Measurements from ENCODE around the gene EGFL6.
A peak's percentile ranks its signal among the peaks of the same experiment; 100 is the strongest.
"Not testable (repeated sequence)": the region's sequence is repeated elsewhere in the genome, so short reads cannot be mapped to it uniquely, and the experiment has no call there.

EGFL6 gene

GRCh38 chrX:13598877-13599276, 29.5 kb downstream of the EGFL6 start:
- no peak for DNase-seq

DNA sequence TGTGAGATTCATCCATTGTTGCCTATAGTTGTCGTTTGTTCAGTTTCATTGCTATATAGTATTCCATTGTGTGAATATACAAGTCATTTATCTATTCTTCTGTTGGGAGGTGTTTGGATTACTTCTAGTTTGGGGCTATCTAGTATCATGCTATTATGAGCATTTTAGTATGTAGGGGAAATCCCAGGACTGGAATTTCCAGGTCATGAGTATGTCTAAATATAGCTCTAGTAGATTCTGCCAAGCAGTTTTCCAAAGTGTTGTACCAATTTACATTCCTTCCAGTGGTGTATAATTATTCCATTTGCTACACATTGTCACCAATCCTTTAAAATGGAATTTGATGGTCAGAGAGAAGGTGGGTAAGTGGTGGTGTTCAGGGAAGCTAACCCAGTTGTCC, 30.1 kb downstream of the EGFL6 start:
- no peak for DNase-seq

DNA sequence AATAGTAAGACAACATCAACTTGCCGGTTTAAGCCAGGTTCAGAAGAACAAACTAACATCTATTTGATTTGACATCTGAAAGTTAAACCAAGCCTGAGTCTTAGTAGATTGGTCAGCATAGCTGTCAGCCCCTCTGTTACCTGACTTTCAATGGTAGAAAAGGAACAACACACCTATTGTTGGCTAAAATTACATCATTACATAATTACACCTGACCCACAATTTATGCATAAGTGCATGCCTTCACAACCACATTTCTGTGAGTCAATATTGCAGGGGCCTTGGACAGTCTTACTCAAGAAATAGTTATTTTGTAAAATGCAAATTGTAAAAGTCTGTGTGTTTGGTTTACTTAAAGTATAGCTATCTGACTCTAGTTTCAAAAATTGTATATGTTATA, 36.2 kb downstream of the EGFL6 start:
- DNase-seq: no peak

DNA sequence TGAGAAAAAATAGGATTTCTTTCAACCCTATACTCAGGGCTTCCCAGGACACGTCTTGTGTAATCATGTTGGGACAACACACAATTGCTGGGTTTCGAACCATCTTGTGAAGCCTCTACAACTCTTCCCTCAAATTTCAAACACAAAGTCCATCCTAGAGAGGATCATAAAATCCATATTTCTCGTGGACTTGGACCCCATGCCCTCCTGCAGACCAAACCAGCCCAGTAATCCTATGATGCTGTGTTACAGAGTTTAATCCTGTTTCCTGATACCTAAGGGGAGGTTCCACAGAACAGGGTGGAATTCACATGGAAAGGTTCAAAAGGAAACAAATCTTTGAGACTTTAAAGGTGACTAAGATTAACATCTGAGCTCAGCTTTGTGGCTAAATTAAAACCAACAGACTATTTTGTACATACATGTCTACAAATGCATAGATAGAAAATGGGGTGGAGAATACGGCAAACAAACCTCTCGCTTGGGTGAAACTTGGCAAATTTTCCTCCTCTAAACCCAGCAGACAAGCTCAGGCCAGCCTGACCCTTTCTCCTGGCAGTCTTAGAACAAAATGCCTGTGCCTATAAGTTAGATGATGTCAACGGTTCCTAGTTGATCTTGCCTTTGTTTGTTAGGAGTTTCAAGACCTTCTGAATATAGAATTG, 38.1 kb downstream of the EGFL6 start:
- DNase-seq: no peak

GRCh38 chrX:13607996-13608365, 38.6 kb downstream of the EGFL6 start:
- DNase-seq: no peak

DNA sequence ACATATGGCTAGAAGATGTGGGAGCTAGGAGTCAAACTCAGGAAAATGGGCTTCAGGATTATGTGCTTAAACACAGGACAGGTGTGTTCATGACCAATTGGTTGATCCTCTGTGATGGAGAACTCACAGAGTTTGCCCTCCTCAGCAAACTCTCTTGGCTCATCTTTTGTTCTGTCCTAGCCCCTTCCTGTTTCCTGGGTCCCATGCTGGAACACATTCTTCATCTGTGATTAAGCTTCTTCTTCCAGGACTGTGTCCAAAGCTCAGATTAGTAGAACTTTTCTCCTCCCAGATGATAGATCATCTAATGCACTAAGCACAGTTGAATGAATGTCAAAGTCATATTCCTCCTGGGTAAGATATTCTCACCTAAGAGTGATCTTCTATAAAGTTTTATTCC, 44.8 kb downstream of the EGFL6 start:
- no peak for DNase-seq

DNA sequence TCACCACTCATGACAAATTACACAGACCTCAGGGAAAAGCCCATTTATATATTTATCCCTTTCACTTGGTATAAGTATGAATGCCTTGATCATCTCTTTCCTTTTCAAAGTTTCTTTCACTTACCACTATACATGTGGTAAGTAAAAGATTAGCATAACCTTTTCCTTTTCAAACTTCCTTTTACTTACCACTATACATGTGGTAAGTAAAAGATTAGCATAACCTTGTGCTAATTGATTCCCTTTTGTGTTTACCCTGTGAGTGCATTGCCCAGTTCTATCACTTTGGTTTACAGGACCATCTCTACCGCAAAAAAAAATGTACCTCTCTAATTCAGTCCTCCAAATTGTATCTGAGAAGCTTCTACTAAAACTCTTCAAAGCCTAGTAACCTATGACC, 50.8 kb downstream of the EGFL6 start:
- no peak for DNase-seq

- no peak for DNase-seq
These were observed 53.1 kb downstream of the EGFL6 start for GRCh38 chrX:13622401-13622964.

GRCh38 chrX:13627306-13627705, 57.9 kb downstream of the EGFL6 start:
- DNase-seq: no peak

- DNase-seq: not testable (repeated sequence)
These were observed 67.8 kb downstream of the EGFL6 start for GRCh38 chrX:13637224-13637623.

GRCh38 chrX:13638021-13638420, 68.6 kb downstream of the EGFL6 start:
- no peak for DNase-seq

DNA sequence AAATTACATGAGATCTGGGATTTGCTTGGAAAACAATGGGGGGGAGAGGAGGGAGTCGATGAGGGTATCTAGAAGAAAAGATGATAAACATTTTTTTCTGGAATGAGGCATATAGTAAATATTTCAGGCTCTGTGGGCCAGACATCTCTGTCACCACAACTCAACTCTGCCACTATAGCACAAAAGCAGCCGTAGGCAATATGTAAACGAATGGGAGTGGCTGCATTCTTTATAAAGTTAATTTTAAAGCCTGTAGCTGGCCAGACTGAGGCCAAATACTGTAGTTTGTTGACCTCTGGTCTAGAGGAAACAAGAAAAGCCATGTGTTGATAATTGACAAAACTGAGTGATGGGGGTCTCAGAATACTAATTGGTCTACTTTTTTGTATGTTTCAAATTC, 69.4 kb downstream of the EGFL6 start:
- DNase-seq: no peak

DNA sequence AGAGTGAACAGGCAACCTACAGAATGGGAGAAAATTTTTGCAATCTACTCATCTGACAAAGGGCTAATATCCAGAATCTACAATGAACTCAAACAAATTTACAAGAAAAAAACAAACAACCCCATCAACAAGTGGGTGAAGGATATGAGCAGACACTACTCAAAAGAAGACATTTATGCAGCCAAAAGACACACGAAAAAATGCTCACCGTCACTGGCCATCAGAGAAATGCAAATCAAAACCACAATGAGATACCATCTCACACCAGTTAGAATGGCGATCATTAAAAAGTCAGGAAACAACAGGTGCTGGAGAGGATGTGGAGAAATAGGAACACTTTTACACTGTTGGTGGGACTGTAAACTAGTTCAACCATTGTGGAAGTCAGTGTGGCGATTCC, 72.3 kb downstream of the EGFL6 start:
- DNase-seq: not testable (repeated sequence)

- DNase-seq: no peak
These were observed 76.2 kb downstream of the EGFL6 start for GRCh38 chrX:13645464-13646153.

- no peak for DNase-seq
These were observed 76.8 kb downstream of the EGFL6 start for GRCh38 chrX:13646154-13646549.

- DNase-seq: no peak
These were observed 78.4 kb downstream of the EGFL6 start for GRCh38 chrX:13647709-13648212.

GRCh38 chrX:13648336-13648735, 78.9 kb downstream of the EGFL6 start:
- DNase-seq: peak; percentile 1

DNA sequence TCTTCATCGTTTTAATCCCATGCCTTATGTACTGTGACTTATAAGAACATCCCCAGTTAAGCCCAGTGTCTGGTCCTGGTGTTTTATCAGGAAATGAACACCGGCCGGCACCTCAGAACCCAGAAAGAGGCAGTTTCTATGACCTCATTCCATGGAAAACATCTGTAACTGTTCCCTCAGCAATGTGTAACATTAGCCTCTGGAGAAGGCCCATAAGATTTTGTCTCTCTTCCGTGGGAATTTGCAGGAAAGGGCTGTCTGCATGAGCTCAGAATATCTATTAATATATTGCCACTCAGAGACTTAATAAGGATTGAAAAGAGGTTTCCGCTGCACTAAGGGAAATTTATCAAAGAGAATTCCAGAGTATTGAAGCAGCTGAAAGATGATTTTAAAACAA, 80.4 kb downstream of the EGFL6 start:
- DNase-seq: no peak

DNA sequence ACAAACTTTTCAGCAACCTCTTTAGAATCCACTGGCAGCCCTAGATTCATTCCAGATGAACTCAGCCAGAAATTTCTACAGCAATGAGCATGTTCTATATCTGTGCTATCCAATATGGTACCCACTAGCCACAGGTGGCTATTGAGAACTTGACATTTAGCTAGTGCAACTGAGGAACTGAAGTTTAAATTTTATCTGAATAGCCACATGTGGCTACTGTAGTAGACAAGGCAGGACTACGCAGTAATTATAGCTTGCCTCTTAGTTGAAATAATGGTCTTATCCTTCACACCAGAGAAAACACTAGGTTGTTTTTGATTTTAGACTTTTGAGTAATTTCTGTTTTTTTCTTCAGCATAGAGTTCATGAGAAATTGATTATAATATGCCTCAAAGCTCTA, 80.9 kb downstream of the EGFL6 start:
- no peak for DNase-seq

- DNase-seq: no peak
These were observed 81.7 kb downstream of the EGFL6 start for GRCh38 chrX:13651150-13651549.

- DNase-seq: peak; percentile 22
These were observed 82.9 kb downstream of the EGFL6 start for GRCh38 chrX:13652287-13652793.

DNA sequence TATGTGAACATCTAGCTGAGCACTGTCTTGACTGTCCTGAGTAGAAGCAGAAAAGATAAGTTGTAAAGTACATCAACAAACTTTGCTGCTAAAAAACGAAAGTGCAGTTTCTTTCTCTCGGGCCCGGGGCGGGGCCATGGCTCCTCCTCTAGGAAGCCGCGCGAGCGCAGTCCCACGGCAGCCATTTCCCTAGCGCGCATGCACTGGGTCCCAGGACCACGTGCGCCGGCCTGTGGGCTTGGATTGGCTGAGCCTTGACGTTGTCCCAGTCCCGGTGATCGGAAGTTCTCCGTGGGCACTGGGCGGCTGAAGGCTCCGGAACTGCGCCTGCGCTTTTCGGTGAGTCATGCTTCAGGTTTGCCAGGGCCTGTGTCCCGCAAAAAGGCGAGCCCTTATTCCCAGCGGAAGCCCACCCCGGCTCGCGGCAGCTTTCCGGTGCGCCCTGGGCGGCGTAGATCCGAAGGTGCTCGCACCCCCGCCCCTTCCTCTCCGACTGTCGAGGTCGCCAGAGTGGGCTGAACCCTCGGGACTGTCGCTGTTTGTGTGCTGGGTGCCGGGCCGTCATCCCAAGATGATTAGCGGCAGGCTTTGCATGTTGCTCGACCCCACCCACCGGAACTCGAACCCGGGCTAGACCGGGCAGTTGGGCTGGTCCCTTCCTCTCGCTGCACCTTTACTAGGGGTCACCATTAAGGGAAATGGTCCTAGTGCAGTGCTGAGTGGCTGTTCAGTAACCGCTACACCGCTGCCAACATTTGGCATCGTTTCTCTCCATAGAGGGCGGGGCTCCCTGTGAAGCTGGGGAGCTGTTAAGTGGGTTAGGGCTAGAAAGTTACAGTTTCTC, 83.7 kb downstream of the EGFL6 start, which contains the start of gene TCEANC:
TSS of gene TCEANC (plus strand) at position 292 of the 844 bp plus-strand sequence. CDS start 9,368 bp downstream, outside the sequence.
- peak; percentile 62 for DNase-seq

- DNase-seq: no peak
These were observed 84.7 kb downstream of the EGFL6 start for GRCh38 chrX:13654116-13654515.

Data from KG1 (cell line).